HG03280 (cell line): ENCODE data around the gene ABHD16A.

Experiments
- ATAC-seq: cut with Tn5 transposase; IDR thresholded peaks from one replicate; pipeline ENCODE4 v1.9.1; 2021; ENCODE audit warnings: mild to moderate bottlenecking, moderate library complexity; ENCODE audit not compliant: unreplicated experiment

ABHD16A gene

GRCh38 chr6:31702819-31703716 is at the start of gene ABHD16A:
Gene ABHD16A (minus strand): TSS chr6:31703324. CDS start chr6:31703281, 43 bp downstream.
- peak; percentile 93 for ATAC-seq

- no peak for ATAC-seq
Measured at GRCh38 chr6:31752739-31753319, 49.7 kb upstream of the ABHD16A start.

- no peak for ATAC-seq
Measured at GRCh38 chr6:31750411-31751022, 47.4 kb upstream of the ABHD16A start.

- ATAC-seq: no peak
Measured at GRCh38 chr6:31749301-31750036, 46.3 kb upstream of the ABHD16A start.

GRCh38 chr6:31744422-31744821 is 41.3 kb upstream of the ABHD16A start:
- no peak for ATAC-seq

GRCh38 chr6:31742894-31743293 is 39.8 kb upstream of the ABHD16A start:
- no peak for ATAC-seq

- ATAC-seq: no peak
Measured at GRCh38 chr6:31741815-31742214, 38.7 kb upstream of the ABHD16A start.

- no peak for ATAC-seq
Measured at GRCh38 chr6:31740397-31741223, 37.5 kb upstream of the ABHD16A start.

GRCh38 chr6:31739639-31740396 is 36.7 kb upstream of the ABHD16A start, which contains the start of gene MSH5:
Gene MSH5 (plus strand): TSS chr6:31740005. CDS start chr6:31740467, 462 bp downstream.
- peak; percentile 83 for ATAC-seq

- no peak for ATAC-seq
Measured at GRCh38 chr6:31737991-31738979, 35.2 kb upstream of the ABHD16A start.

GRCh38 chr6:31737315-31737990 is 34.3 kb upstream of the ABHD16A start:
- no peak for ATAC-seq

GRCh38 chr6:31736768-31737314 is 33.7 kb upstream of the ABHD16A start:
- ATAC-seq: no peak

- ATAC-seq: peak; percentile 20
Measured at GRCh38 chr6:31736021-31736767, 33.1 kb upstream of the ABHD16A start, which contains the start of gene CLIC1. Gene CLIC1 (minus strand): TSS chr6:31736530. CDS start chr6:31736300, 230 bp downstream.

- no peak for ATAC-seq
Measured at GRCh38 chr6:31734821-31735406, 31.8 kb upstream of the ABHD16A start.

GRCh38 chr6:31734247-31734820 is 31.2 kb upstream of the ABHD16A start:
- ATAC-seq: no peak

- no peak for ATAC-seq
Measured at GRCh38 chr6:31733734-31734133, 30.6 kb upstream of the ABHD16A start.
